Measurements from ENCODE around the gene PHF21A.
"Not testable (repeated sequence)": the region's sequence is repeated elsewhere in the genome, so short reads cannot be mapped to it uniquely, and the experiment has no call there.

PHF21A gene

DNA sequence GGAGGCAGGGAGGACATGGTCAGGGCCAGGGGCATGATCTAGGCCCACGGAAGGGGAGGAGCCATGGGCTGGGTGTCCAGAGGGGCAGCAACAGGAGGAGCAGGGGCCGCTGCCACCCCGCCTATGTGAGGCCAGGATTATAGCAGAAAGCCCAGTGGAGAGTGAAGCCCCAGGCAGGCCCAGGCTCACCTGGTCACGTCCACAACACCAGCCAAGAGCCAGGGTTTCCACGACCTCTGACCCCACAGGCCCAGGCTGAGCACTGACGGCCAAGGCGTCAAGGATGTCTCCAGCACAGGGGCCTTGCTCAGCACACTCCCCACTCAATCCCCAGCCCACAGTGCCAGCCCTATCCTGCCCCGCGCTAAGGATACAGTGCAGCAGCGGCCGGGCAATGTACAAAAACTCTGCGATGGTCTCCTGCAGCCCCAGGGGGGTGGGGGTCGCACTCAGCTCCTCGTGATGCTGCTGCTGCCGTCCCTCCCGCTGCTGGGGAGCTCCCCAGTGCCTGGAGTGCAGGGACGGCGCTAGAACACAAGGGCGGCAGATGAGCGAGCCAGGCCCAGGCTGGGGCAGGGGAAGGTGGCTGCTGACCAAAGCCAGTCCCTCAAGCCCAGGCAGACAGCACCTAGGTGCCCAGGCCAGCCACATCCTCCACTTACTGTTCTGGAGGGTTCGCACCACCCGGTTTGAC, 207.2 kb downstream of the PHF21A start:
- Histone ChIP-seq H3K4me3 (no peak overlapping the region), H3K4me1 (peaks cover 13 to 23% (median 19%) of the 10 kb centered on the region in 10 experiments), H3K4me2 (no peak overlapping the region), H3K9me3 (replicated peaks in 1 of 11) (no peaks in the 10 kb centered on the region), H3K27me3 (no peaks in the 10 kb centered on the region), H4K20me1 (peaks cover 0 to 72% (median 47%) of the 10 kb centered on the region in 11 experiments; a peak in 18 of 22 replicates), H3K27ac (no peak overlapping the region), H3K36me3 (peaks cover 68 to 74% (median 73%) of the 10 kb centered on the region in 11 experiments), H3K9ac (no peak overlapping the region; a peak in 1 of 22 replicates)
- no peak for TF ChIP-seq Cebpa-rat (IDR thresholded peaks at IDR 0.05)

DNA sequence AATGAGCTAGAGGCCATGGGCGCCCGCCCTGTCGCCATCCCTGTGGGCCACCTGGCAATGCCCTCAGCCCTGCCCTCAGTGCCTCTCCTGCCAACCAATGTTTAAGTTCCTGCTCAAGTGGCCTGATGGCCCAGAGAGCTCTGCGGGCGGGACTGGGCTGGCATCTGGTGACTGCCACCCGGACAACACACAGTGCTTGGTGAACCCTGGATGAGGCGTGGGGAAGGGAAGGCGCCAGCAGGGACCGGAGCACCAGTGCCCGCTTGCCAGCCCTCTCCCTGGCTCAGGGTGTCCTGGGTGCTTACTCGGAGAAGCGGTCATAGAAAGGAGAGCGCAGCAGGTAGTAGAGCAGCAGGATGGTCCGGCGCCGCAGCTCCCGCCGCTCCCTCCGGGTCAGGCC, 207.7 kb downstream of the PHF21A start:
- H4K20me1 ChIP-seq, result peaks cover 0 to 77% (median 53%) of the 10 kb centered on the region in 11 experiments; a peak in 18 of 22 replicates
- H3K9ac ChIP-seq, result no peak overlapping the region; a peak in 1 of 22 replicates
- no peak overlapping the region for H3K4me3 ChIP-seq
- peaks cover 70 to 80% (median 75%) of the 10 kb centered on the region in 11 experiments for H3K36me3 ChIP-seq
- no peak overlapping the region for H3K27ac ChIP-seq
- H3K9me3 ChIP-seq (replicated peaks in 1 of 11), result no peaks in the 10 kb centered on the region
- H3K27me3 ChIP-seq, result no peaks in the 10 kb centered on the region
- H3K4me2 ChIP-seq, result no peak overlapping the region
- H3K4me1 ChIP-seq, result peaks cover 11 to 19% (median 14%) of the 10 kb centered on the region in 10 experiments
- no peak for TF ChIP-seq Cebpa-rat (IDR thresholded peaks at IDR 0.05)

DNA sequence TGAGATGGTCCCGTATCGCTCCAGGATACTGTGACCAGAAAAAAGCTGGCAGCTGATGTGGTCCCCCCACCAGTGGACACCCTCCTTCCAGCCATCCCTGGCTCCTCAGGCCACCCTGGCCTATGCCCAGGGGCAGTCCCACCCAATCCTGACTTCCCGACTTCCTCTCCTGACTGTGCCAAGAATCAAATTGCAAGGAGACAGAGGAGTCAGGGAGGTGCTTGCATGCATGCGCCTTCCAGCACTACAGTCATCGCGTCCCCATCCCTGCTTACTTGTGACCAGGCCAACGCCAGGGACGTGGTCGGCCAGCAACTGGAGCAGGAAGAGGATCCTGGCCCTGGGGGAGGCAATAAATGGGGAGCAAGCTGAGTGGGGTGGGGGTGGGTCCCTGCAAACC, 210.6 kb downstream of the PHF21A start:
- H3K9ac ChIP-seq, result no peak overlapping the region
- no peak overlapping the region for H3K4me2 ChIP-seq
- peaks cover 0 to 14% (median 4%) of the 10 kb centered on the region in 10 experiments; a peak in 7 of 20 replicates for H3K4me1 ChIP-seq
- TF ChIP-seq Cebpa-rat (IDR thresholded peaks at IDR 0.05), result no peak
- H3K4me3 ChIP-seq, result no peak overlapping the region
- H3K27ac ChIP-seq, result no peak overlapping the region
- peaks cover 0 to 90% (median 60%) of the 10 kb centered on the region in 11 experiments; a peak in 18 of 22 replicates for H4K20me1 ChIP-seq
- peaks cover 63 to 72% (median 67%) of the 10 kb centered on the region in 11 experiments for H3K36me3 ChIP-seq
- H3K27me3 ChIP-seq, result no peaks in the 10 kb centered on the region
- H3K9me3 ChIP-seq (replicated peaks in 1 of 11), result no peaks in the 10 kb centered on the region

DNA sequence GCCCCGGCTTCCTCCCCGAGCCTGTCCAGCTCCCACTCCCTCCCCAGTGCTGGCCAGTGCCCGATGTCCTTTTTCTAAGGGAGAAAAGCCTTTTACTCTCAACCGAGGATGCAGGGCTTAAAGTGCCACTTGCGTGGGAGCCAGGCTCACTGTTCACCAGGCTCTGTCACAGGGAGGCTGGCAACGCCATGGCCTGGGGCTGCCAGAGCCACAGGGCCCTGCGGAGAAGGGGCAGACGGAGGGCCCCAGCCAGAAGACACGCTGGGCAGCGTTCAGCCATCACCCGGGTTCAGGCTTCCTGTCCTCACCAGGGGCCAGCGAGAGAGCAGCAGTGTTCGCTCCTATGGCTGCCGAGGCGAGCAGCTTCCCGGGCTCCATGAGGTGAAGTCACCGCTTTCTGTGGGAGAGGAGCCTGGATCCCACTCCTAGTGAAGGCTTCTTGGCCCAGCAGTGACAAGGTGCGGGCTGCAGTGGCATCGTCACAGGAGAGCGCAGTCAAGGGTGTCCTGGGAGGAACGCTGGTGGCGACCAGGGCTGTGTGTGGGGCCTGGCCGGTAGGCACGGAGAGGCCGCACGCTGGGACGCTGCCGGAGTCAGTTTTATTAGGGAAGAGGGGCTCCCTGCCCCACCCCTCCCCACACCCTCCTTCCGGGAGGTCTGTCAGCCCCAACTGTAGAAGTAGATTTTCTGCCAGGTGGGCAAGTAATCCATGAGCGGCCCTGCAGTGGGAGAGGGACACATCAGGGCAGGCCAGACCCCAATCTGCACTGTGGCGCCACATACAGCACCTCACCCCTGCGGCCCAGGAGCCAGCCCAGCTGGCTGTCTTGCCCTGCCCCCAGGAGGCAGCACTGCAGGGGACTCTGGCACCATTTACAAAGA, 211.4 kb downstream of the PHF21A start:
- Histone ChIP-seq H3K27ac (no peak overlapping the region), H3K4me1 (peaks cover 0 to 11% (median 3%) of the 10 kb centered on the region in 10 experiments; a peak in 7 of 20 replicates), H3K9me3 (replicated peaks in 1 of 11) (no peaks in the 10 kb centered on the region), H4K20me1 (peaks cover 0 to 88% (median 53%) of the 10 kb centered on the region in 11 experiments; a peak in 17 of 22 replicates), H3K27me3 (no peaks in the 10 kb centered on the region), H3K36me3 (peaks cover 55 to 64% (median 59%) of the 10 kb centered on the region in 11 experiments), H3K4me3 (no peak overlapping the region), H3K9ac (no peak overlapping the region), H3K4me2 (no peak overlapping the region)
- TF ChIP-seq Cebpa-rat (IDR thresholded peaks at IDR 0.05), result no peak

DNA sequence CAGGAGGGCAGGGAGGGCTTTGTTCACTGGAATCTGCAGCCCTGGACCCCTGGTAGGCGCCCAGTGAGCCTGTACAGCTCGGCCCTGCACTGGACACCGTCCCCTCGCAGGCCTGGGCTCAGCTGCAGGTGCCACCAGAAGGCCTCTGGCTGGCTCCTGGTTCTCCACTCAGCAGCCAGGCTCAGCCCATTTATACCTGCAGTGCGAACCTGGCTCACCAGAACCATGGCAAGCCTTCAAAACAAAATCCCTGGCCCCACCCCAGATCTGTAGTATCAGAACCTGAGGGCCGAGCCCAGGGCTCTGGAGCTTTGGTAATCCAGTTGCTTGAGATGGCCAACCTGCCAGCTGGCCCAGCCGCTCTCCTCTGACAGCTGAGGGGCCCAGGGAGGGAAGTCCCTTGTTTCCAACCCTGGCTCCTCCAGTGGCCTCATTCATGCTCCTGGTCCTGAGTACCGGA, 213.3 kb downstream of the PHF21A start:
- no peak overlapping the region for H3K4me3 ChIP-seq
- H3K9me3 ChIP-seq (replicated peaks in 1 of 11), result no peaks in the 10 kb centered on the region
- H3K27me3 ChIP-seq, result no peaks in the 10 kb centered on the region
- peaks cover 0 to 86% (median 43%) of the 10 kb centered on the region in 11 experiments; a peak in 16 of 22 replicates for H4K20me1 ChIP-seq
- no peak overlapping the region for H3K4me2 ChIP-seq
- peaks cover 0 to 13% (median 8%) of the 10 kb centered on the region in 10 experiments; a peak in 11 of 20 replicates for H3K4me1 ChIP-seq
- no peak for TF ChIP-seq Cebpa-rat (IDR thresholded peaks at IDR 0.05)
- H3K27ac ChIP-seq, result no peak overlapping the region
- H3K36me3 ChIP-seq, result peaks cover 36 to 45% (median 41%) of the 10 kb centered on the region in 11 experiments
- no peak overlapping the region for H3K9ac ChIP-seq

DNA sequence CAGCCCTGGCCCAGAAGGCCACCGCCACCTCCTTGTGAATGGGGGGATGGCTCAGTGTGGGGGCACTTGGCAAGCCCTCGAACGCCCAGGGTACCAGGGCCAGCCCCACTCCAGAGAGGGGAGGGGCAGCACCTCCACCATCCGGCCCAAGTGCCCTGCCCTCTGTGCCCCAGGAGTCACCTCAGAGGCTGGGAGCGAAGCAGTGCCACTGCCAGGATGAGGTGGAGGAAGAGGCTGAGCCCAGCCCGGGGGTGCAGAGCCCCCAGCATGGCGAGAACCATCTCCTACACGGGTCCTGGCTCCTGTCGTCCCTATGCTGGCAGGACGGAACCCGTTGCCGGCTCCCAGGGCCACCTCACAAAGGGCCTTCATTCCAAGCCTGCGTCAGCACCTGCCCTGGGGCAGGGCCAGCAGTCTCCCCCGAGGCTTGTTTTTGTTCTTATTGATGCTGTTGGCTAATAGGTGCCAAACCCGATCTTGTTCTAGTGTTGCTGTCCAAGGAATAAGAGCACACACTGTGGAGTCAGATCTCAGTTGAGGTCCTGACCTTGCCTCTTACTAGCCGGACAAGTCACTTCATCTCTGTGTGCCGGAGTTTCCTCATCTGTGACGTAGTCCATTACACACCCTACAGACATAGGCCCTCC, 214.2 kb downstream of the PHF21A start, which contains the start of gene FREY1:
TSS of gene FREY1 (minus strand) at position 307 of the 647 bp plus-strand sequence. CDS start at position 281, 26 bp downstream.
- Histone ChIP-seq H3K9ac (no peak within 1 kb of the TSS), H3K9me3 (replicated peaks in 1 of 11) (no peaks in the 10 kb centered on the region), H3K4me3 (no peak within 1 kb of the TSS), H3K4me1 (peaks cover 0 to 13% (median 8%) of the 10 kb centered on the region in 10 experiments; a peak in 11 of 20 replicates), H3K27ac (no peak within 1 kb of the TSS), H3K4me2 (peak within 1 kb of the TSS in 3 of 11 experiments; percentile 7 to 21 (median 20); a peak in 2 of 22 replicates), H3K36me3 (peaks cover 30 to 36% (median 32%) of the 10 kb centered on the region in 11 experiments), H4K20me1 (peaks cover 0 to 82% (median 43%) of the 10 kb centered on the region in 11 experiments; a peak in 16 of 22 replicates), H3K27me3 (no peaks in the 10 kb centered on the region)
- TF ChIP-seq Cebpa-rat (IDR thresholded peaks at IDR 0.05), result no peak

DNA sequence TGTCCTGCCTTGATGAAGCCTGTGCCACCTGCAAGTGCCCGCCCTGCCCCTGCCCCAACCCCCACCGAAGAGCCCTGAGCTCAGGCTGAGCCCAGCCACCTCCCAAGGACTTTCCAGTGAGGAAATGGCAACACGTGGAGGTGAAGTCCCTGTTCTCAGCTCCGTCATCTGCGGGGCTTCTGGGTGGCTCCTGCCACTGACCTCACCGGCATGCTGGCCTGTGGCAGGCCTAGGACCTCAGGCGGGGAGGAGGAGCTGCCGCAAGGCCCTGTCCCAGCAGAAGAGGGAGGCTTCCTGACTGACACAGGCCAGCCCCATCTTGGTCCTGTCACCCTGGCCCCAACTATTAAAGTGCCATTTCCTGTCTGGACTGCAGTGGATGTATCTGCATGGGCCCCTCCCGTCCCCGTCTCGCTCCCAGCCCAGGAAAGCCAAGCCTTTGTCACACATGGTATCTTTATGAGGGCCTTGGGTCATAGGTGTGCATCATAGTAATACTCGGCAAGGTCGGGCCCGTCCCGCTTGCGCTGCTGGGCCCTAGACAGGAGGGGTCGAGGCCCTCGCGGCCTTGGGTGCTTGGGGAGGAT, 215.1 kb downstream of the PHF21A start:
- no peak for TF ChIP-seq Cebpa-rat (IDR thresholded peaks at IDR 0.05)
- Histone ChIP-seq H3K9ac (no peak overlapping the region), H3K4me1 (peaks cover 0 to 13% (median 8%) of the 10 kb centered on the region in 10 experiments; a peak in 11 of 20 replicates), H3K36me3 (peaks cover 21 to 27% (median 23%) of the 10 kb centered on the region in 11 experiments), H3K4me3 (no peak overlapping the region), H4K20me1 (peaks cover 0 to 82% (median 42%) of the 10 kb centered on the region in 11 experiments; a peak in 16 of 22 replicates), H3K4me2 (peak overlapping the region in 3 of 11 experiments; percentile 7 to 21 (median 20); a peak in 2 of 22 replicates), H3K9me3 (replicated peaks in 1 of 11) (no peaks in the 10 kb centered on the region), H3K27me3 (peaks cover 3 to 9% (median 6%) of the 10 kb centered on the region in 11 experiments), H3K27ac (no peak overlapping the region)

DNA sequence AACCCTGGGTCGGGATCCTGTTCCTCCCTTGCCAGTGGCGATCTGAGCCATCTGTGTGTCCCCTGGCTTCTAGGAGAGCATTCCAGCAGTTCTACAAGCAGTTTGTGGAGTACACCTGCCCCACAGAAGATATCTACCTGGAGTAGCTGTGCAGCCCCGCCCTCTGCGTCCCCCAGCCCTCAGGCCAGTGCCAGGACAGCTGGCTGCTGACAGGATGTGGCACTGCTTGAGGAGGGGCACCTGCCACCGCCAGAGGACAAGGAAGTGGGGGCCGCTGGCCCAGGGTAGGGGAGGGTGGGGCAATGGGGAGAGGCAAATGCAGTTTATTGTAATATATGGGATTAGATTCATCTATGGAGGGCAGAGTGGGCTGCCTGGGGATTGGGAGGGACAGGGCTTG, 215.7 kb downstream of the PHF21A start:
- not testable (repeated sequence) for H3K9ac ChIP-seq
- H3K27me3 ChIP-seq, result peaks cover 9 to 15% (median 12%) of the 10 kb centered on the region in 11 experiments
- H3K36me3 ChIP-seq, result peaks cover 15 to 21% (median 17%) of the 10 kb centered on the region in 11 experiments

More for the DNA sequence above, 215.7 kb downstream of the PHF21A start:
- peaks cover 2 to 18% (median 10%) of the 10 kb centered on the region in 10 experiments; a peak in 17 of 20 replicates for H3K4me1 ChIP-seq
- peaks cover 0 to 82% (median 42%) of the 10 kb centered on the region in 11 experiments; a peak in 16 of 22 replicates for H4K20me1 ChIP-seq
- not testable (repeated sequence) for H3K27ac ChIP-seq; H3K9me3 ChIP-seq (replicated peaks in 1 of 11); H3K4me2 ChIP-seq; H3K4me3 ChIP-seq
